ENCODE data around the gene BCDIN3D.

DNA sequence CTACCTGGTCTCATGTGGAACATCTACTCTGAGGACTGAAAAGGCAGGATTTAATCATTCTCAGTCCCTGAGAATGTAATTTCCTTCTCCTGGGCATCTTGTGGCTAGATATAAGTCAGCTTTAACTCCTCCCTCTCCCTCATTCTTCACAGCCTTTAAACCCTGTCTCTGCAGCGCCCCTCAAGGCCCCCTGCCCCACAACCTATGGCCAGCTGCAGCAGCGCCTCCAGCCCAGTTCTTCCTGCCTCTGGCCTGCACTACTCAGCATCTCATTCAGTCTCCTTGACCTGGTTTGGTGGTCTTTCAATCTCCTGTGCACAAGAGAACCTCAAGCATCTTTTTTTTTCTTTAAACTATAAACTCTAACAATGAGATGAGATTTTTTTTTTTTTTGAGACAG lies 44.0 kb downstream of the BCDIN3D start:
- TF ChIP-seq, protein P1, sequence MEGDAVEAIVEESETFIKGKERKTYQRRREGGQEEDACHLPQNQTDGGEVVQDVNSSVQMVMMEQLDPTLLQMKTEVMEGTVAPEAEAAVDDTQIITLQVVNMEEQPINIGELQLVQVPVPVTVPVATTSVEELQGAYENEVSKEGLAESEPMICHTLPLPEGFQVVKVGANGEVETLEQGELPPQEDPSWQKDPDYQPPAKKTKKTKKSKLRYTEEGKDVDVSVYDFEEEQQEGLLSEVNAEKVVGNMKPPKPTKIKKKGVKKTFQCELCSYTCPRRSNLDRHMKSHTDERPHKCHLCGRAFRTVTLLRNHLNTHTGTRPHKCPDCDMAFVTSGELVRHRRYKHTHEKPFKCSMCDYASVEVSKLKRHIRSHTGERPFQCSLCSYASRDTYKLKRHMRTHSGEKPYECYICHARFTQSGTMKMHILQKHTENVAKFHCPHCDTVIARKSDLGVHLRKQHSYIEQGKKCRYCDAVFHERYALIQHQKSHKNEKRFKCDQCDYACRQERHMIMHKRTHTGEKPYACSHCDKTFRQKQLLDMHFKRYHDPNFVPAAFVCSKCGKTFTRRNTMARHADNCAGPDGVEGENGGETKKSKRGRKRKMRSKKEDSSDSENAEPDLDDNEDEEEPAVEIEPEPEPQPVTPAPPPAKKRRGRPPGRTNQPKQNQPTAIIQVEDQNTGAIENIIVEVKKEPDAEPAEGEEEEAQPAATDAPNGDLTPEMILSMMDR (conservative IDR thresholded peaks at IDR 0.05; ENCODE audit: low read depth, low read length), result no peak
- TF ChIP-seq EZH2 (IDR thresholded peaks at IDR 0.05; ENCODE audit: low read length, unreplicated experiment), result no peak
